K562 (cell line): ENCODE data around the gene RARRES2. TPM values are rescaled to one million over a fixed set of nuclear protein-coding genes. Genes with fewer than 3 reads are reported as not detected.

Experiments used
- CBX3 ChIP-seq, 2 experiments: IDR thresholded peaks; 1 replicate in 1 of 2; 2 replicates in 1 of 2; pipeline ENCODE4 v1.6.1; 2012; ENCODE audit warnings: inconsistent platforms in 2 of 2, low read length in 2 of 2, borderline replicate concordance in 1 of 2, control low read depth in 1 of 2
- CEBPG ChIP-seq, 3 experiments: fragments of 200-800 bp in 1 of 3; sonication (Bioruptor generic) in 1 of 3; sonication (generic) in 1 of 3; formaldehyde crosslinking in 1 of 3; IDR thresholded peaks in 2 of 3; conservative IDR thresholded peaks in 1 of 3; 2 replicates each; pipeline versions ENCODE4 v1.6.1 to v1.8.0; 2016 to 2022; ENCODE audit warnings: missing compliant biosample characterization in 2 of 3, missing genetic modification characterization in 2 of 3, mild to moderate bottlenecking in 1 of 3, missing genetic modification reagents in 1 of 3
- EHMT2 ChIP-seq: fragments of 450-650 bp; IDR thresholded peaks from 2 replicates; pipeline ENCODE4 v1.6.1; 2018; ENCODE audit warnings: antibody characterized with exemption
- ETV1 ChIP-seq: fragments of 450-650 bp; conservative IDR thresholded peaks from 2 replicates; pipeline ENCODE4 v1.6.1; 2016; ENCODE audit warnings: missing genetic modification characterization, control low read depth, low read depth, missing compliant biosample characterization
- EWSR1 ChIP-seq: fragments of 450-650 bp; IDR thresholded peaks from 2 replicates; pipeline ENCODE4 v1.6.1; 2018; ENCODE audit warnings: borderline replicate concordance, mild to moderate bottlenecking, low read depth, moderate library complexity; ENCODE audit not compliant: partially characterized antibody
- KLF6 ChIP-seq: fragments of 250-450 bp; sonication (Bioruptor Pico); IDR thresholded peaks from 2 replicates; pipeline ENCODE4 v1.4.0; 2020; ENCODE audit warnings: mild to moderate bottlenecking, moderate library complexity, borderline replicate concordance
- MECOM ChIP-seq: fragments of 250-450 bp; sonication (Bioruptor Pico); IDR thresholded peaks from 2 replicates; pipeline ENCODE4 v1.8.0; 2022; ENCODE audit warnings: inconsistent platforms
- MTA1 ChIP-seq: fragments of 450-650 bp; IDR thresholded peaks from 2 replicates; pipeline ENCODE4 v1.6.1; 2017; ENCODE audit warnings: borderline replicate concordance
- MXI1 ChIP-seq: IDR thresholded peaks from 2 replicates; pipeline ENCODE4 v1.6.1; 2011; ENCODE audit warnings: low read depth, mild to moderate bottlenecking, improper control_type of control experiment, low read length
- RB1 ChIP-seq: fragments of 450-650 bp; IDR thresholded peaks from 2 replicates; pipeline ENCODE4 v1.6.1; 2017; ENCODE audit warnings: low read depth, mild to moderate bottlenecking
- RBM17 ChIP-seq: fragments of 200-400 bp; formaldehyde crosslinking; IDR thresholded peaks from 2 replicates; pipeline ENCODE4 v1.6.1; 2017; ENCODE audit warnings: low read depth, mild to moderate bottlenecking, low read length, borderline replicate concordance
- RBM22 ChIP-seq: fragments of 200-400 bp; formaldehyde crosslinking; IDR thresholded peaks from 2 replicates; pipeline ENCODE4 v1.6.1; 2018; ENCODE audit warnings: low read length, low read depth; ENCODE audit not compliant: poor library complexity, severe bottlenecking
- RBM39 ChIP-seq: fragments of 200-400 bp; formaldehyde crosslinking; optimal IDR thresholded peaks from 2 replicates; pipeline ENCODE3; 2018; ENCODE audit warnings: low read depth, low read length
- SIN3A ChIP-seq, 2 experiments: fragments of 150-350 bp in 1 of 2; IDR thresholded peaks; 2 replicates each; pipeline ENCODE4 v1.6.1; 2011 to 2016; ENCODE audit warnings: borderline replicate concordance in 2 of 2, low read depth in 2 of 2, low read length in 2 of 2, mild to moderate bottlenecking in 2 of 2, moderate library complexity in 2 of 2; ENCODE audit not compliant: control insufficient read depth in 1 of 2
- SMARCA4 ChIP-seq: fragments of 450-650 bp; IDR thresholded peaks from 2 replicates; pipeline ENCODE4 v1.6.1; 2016
- TGIF2 ChIP-seq: sonication (generic); formaldehyde crosslinking; IDR thresholded peaks from 2 replicates; pipeline ENCODE4 v1.8.1; 2022; ENCODE audit warnings: mild to moderate bottlenecking, missing genetic modification reagents, moderate library complexity
- TRIM24 ChIP-seq, 2 experiments: fragments of 450-650 bp; IDR thresholded peaks; 2 replicates each; pipeline ENCODE4 v1.6.1; 2016
- ZNF274 ChIP-seq: IDR thresholded peaks from 2 replicates; pipeline ENCODE4 v1.6.1; 2011; ENCODE audit warnings: low read depth, mild to moderate bottlenecking, low read length, moderate library complexity, borderline replicate concordance
- ZNF707 ChIP-seq: fragments of 250-450 bp; sonication (Bioruptor Pico); conservative IDR thresholded peaks from 2 replicates; pipeline ENCODE4 v1.8.0; 2022; ENCODE audit warnings: inconsistent platforms, mild to moderate bottlenecking, moderate library complexity
- ZSCAN32 ChIP-seq: fragments of 450-650 bp; formaldehyde crosslinking; IDR thresholded peaks from 2 replicates; pipeline ENCODE4 v1.4.0; 2020; ENCODE audit warnings: mild to moderate bottlenecking, moderate library complexity
- polyA plus RNA-seq, 8 experiments: library from polyadenylated mRNA; depleted of rRNA in 4 of 8; stranded (reverse) in 5 of 8; unstranded in 3 of 8; fragments of >200 nt; fragmentation: Nextera tagmentation in 2 of 8; fragmentation: Illumina TruSeq in 1 of 8; extraction: Ambion mirVana in 2 of 8; extraction: Trizol in 1 of 8; gene quantifications; 2 replicates each; pipeline versions ENCODE4 v1.2.1 to v1.2.3, GENCODE V29; 2011 to 2014; ENCODE audit warnings: inconsistent platforms in 1 of 8, missing spikeins in 1 of 8
- total RNA-seq, 7 experiments: library from RNA; depleted of rRNA in 6 of 7; stranded (reverse); fragments of >200 nt in 6 of 7; fragmentation: Illumina TruSeq in 2 of 7; extraction: Trizol in 2 of 7; gene quantifications; 2 replicates each; pipeline versions ENCODE4 v1.2.1 to v1.2.3, GENCODE V29; 2011 to 2021; ENCODE audit warnings: low replicate concordance in 1 of 7
- TF ChIP-seq, protein P1 (sequence below): fragments of 250-450 bp; sonication (Bioruptor Pico); IDR thresholded peaks from 2 replicates; pipeline ENCODE4 v1.8.0; 2022; ENCODE audit warnings: inconsistent platforms
- TF ChIP-seq, protein P2 (sequence below): conservative IDR thresholded peaks from 2 replicates; pipeline ENCODE4 v1.6.1; 2011; ENCODE audit warnings: low read depth, mild to moderate bottlenecking, low read length; ENCODE audit not compliant: control insufficient read depth
- TF ChIP-seq, protein P3 (sequence below): sonication (generic); formaldehyde crosslinking; IDR thresholded peaks from 2 replicates; pipeline ENCODE4 v1.8.0; 2023; ENCODE audit warnings: mild to moderate bottlenecking, missing genetic modification reagents

RARRES2 gene
- total and polyA plus RNA-seq, 9 of the 15 experiments (the other 6 are each of a cell fraction or from before 2014, with no cell fraction given) = 0.11 to 1.7 (median 0.23) TPM; not detected in 6

DNA sequence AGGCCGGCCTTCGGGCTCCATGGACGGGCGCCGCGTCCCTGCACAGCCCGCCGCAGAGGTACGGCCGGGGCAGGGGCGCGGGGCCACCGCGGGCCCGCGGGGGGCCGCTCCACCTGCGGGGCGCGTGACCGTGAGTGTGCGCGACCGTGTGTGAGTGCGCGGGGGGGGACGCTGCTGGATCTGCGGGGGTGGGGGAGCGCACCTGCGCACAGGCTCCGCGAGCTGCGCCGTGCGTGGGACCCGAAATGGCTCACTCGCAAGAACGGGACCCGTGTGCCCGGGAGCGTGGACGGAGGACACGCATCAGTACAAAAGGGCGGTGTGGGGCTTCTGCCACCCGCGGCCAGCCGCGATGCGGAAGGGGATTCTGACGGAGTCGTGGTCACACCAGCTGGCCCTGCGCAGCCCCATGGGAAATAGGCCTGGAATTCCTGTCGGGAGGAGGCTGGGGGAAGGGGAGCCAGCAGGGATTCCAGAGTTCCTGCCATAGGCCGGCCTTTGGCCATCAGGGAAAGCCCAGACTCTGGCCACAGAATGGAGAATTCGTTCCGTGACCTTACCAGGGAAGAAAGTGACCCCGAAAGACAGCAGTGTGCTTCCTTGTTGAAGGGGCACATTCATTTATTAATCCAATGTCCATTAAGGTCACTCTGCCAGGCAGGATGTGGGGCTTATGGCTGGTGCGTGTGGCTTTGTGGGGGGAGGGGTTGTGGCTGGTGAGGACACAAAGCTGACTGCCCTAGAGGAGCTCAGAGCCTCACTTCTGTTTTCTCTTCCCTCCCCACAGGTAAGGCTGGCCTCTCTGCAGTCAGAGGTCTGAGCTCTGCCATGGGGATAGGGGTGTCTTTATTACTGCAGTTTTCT is 27.7 kb upstream of the RARRES2 start (continued):
- TF ChIP-seq CBX3 (IDR thresholded peaks at IDR 0.05; ENCODE audit: borderline replicate concordance in 1 of 2, low read length in 2 of 2) = no peak
- TF ChIP-seq, protein P1, sequence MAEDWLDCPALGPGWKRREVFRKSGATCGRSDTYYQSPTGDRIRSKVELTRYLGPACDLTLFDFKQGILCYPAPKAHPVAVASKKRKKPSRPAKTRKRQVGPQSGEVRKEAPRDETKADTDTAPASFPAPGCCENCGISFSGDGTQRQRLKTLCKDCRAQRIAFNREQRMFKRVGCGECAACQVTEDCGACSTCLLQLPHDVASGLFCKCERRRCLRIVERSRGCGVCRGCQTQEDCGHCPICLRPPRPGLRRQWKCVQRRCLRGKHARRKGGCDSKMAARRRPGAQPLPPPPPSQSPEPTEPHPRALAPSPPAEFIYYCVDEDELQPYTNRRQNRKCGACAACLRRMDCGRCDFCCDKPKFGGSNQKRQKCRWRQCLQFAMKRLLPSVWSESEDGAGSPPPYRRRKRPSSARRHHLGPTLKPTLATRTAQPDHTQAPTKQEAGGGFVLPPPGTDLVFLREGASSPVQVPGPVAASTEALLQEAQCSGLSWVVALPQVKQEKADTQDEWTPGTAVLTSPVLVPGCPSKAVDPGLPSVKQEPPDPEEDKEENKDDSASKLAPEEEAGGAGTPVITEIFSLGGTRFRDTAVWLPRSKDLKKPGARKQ (CRISPR knock-in tag) = no peak
- no peak; the same call in 1 of the 2 replicates for TF ChIP-seq ETV1 (tag)
- TF ChIP-seq TRIM24 (IDR thresholded peaks at IDR 0.05) = 0 out of 4 replicates have a peak, but pooled peaks of 1 of the 2 experiments have one; percentile 6
- TF ChIP-seq ZNF274 = no peak
- TF ChIP-seq RBM39 = peak; percentile 86
- TF ChIP-seq MECOM (CRISPR knock-in tag) = no peak
- 0 out of 2 replicates have a peak, but pooled peaks have one; percentile 48 for TF ChIP-seq RB1
- TF ChIP-seq RBM22 = no peak
- TF ChIP-seq, protein P2, sequence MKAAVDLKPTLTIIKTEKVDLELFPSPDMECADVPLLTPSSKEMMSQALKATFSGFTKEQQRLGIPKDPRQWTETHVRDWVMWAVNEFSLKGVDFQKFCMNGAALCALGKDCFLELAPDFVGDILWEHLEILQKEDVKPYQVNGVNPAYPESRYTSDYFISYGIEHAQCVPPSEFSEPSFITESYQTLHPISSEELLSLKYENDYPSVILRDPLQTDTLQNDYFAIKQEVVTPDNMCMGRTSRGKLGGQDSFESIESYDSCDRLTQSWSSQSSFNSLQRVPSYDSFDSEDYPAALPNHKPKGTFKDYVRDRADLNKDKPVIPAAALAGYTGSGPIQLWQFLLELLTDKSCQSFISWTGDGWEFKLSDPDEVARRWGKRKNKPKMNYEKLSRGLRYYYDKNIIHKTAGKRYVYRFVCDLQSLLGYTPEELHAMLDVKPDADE = 0 out of 2 replicates have a peak, but pooled peaks have one; percentile 50
- 0 out of 2 replicates have a peak, but pooled peaks have one; percentile 29 for TF ChIP-seq TGIF2 (CRISPR knock-in tag)
- no peak for TF ChIP-seq ZNF707 (CRISPR knock-in tag)
- TF ChIP-seq, protein P3, sequence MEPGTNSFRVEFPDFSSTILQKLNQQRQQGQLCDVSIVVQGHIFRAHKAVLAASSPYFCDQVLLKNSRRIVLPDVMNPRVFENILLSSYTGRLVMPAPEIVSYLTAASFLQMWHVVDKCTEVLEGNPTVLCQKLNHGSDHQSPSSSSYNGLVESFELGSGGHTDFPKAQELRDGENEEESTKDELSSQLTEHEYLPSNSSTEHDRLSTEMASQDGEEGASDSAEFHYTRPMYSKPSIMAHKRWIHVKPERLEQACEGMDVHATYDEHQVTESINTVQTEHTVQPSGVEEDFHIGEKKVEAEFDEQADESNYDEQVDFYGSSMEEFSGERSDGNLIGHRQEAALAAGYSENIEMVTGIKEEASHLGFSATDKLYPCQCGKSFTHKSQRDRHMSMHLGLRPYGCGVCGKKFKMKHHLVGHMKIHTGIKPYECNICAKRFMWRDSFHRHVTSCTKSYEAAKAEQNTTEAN (CRISPR knock-in tag) = peak; percentile 89
- 0 out of 2 replicates have a peak, but pooled peaks have one; percentile 52 for TF ChIP-seq SMARCA4
- TF ChIP-seq MXI1 = no peak
- no peak for TF ChIP-seq KLF6
- TF ChIP-seq CEBPG (CRISPR knock-in tag; IDR thresholded peaks at IDR 0.05) = no peak
- no peak for TF ChIP-seq CEBPG (tag; conservative IDR thresholded peaks at IDR 0.05 in 1 of 2, IDR thresholded peaks at IDR 0.05 in 1 of 2)
- no peak; the same call in 1 of the 2 replicates for TF ChIP-seq ZSCAN32 (CRISPR knock-in tag)
- TF ChIP-seq SIN3A (IDR thresholded peaks at IDR 0.05; ENCODE audit: borderline replicate concordance in 2 of 2, control insufficient read depth in 1 of 2, low read depth in 2 of 2, low read length in 2 of 2) = peak in 1 of 2 experiments; percentile 34; a peak in 1 of 4 replicates
- no peak for TF ChIP-seq MTA1
- no peak for TF ChIP-seq RBM17
- no peak for TF ChIP-seq EWSR1
- TF ChIP-seq EHMT2 = no peak
